GM12878 (cell line): Measurements from ENCODE around the gene COBLL1. TPM values are rescaled to one million over a fixed set of nuclear protein-coding genes. Genes with fewer than 3 reads are reported as not detected.

ENCODE experiments used
- ATAC-seq: fragments of 200-7000 bp; cut with Tn5 transposase; 3 replicates; pipeline ENCODE4 v1.9.1; 2020; ENCODE audit warnings: mild to moderate bottlenecking, moderate library complexity
- BruUV-seq: library from RNA; stranded (reverse); fragments of 400-500 nt; replicated peaks from 2 replicates; lab custom pipeline; 2021; lab: Mats Ljungman, UMichigan
- CTCF ChIA-PET: fragments of 300-600 bp; sonication (Branson Sonifier 250); formaldehyde crosslinking; extraction: SDS; loops from one replicate; lab custom pipeline; 2021; ENCODE audit warnings: inconsistent platforms; lab: Yijun Ruan, JAX
- POLR2A ChIA-PET: fragments of 350-600 bp; formaldehyde crosslinking; extraction: SDS; loops from one replicate; lab custom pipeline; 2021; ENCODE audit warnings: inconsistent platforms; lab: Charles Lee
- RAD21 ChIA-PET: fragments of 300-600 bp; sonication (Branson Sonifier 250); formaldehyde crosslinking; loops from one replicate; lab custom pipeline; 2023; ENCODE audit warnings: antibody characterized with exemption; ENCODE audit not compliant: unreplicated experiment; lab: Charles Lee
- SMC1A ChIA-PET: fragments of 300-600 bp; sonication (Branson Sonifier 250); formaldehyde crosslinking; loops from one replicate; lab custom pipeline; 2023; ENCODE audit not compliant: unreplicated experiment, uncharacterized antibody; lab: Charles Lee
- DNase-seq: peaks from one replicate; pipeline ENCODE4 v3.0.0-alpha.2; 2011; ENCODE audit warnings: low read depth, low spot score
- FAIRE-seq: peaks from 3 replicates; lab custom pipeline; 2011; peaks lifted over from hg19 to GRCh38; lab: Jason Lieb, UNC
- H2AFZ ChIP-seq: 2 replicates; pipeline ENCODE4 v1.6.0; 2011; ENCODE audit warnings: low read depth, low read length, control low read depth; ENCODE audit not compliant: control insufficient read depth
- H3K27ac ChIP-seq: 2 replicates; pipeline ENCODE4 v1.5.1; 2011; ENCODE audit warnings: control low read depth; ENCODE audit not compliant: control insufficient read depth, insufficient read depth
- H3K27me3 ChIP-seq, 2 experiments: replicated peaks in 1 of 2; 2 replicates each; pipeline versions ENCODE4 v1.6.0 to v1.6.1; 2011; ENCODE audit warnings: low read length in 1 of 2; ENCODE audit not compliant: control insufficient read depth in 2 of 2, insufficient read depth in 2 of 2
- H3K36me3 ChIP-seq, 2 experiments: 2 replicates each; pipeline ENCODE4 v1.5.1; 2011; ENCODE audit warnings: low read length in 1 of 2; ENCODE audit not compliant: control insufficient read depth in 2 of 2, insufficient read depth in 2 of 2
- H3K4me1 ChIP-seq: 2 replicates; pipeline ENCODE4 v1.6.1; 2011; ENCODE audit warnings: mild to moderate bottlenecking, low read length, moderate library complexity, mixed read lengths; ENCODE audit not compliant: control insufficient read depth, insufficient read depth
- H3K4me2 ChIP-seq: 2 replicates; pipeline ENCODE4 v1.6.0; 2011; ENCODE audit warnings: control low read depth; ENCODE audit not compliant: control insufficient read depth, insufficient read depth
- H3K4me3 ChIP-seq: fragments of 200-600 bp; sonication (generic); 2 replicates; pipeline ENCODE4 v1.5.1; 2016
- H3K79me2 ChIP-seq: 2 replicates; pipeline ENCODE4 v1.6.0; 2011; ENCODE audit warnings: low read length; ENCODE audit not compliant: control insufficient read depth, insufficient read depth
- H3K9ac ChIP-seq: 2 replicates; pipeline ENCODE4 v1.8.0; 2011; ENCODE audit warnings: low read length, control low read depth, mixed read lengths; ENCODE audit not compliant: control insufficient read depth, insufficient read depth
- H3K9me3 ChIP-seq: replicated peaks from 3 replicates; pipeline ENCODE4 v1.5.1; 2011; ENCODE audit warnings: mild to moderate bottlenecking, low read length; ENCODE audit not compliant: control insufficient read depth, insufficient read depth
- H4K20me1 ChIP-seq: 2 replicates; pipeline ENCODE4 v1.6.0; 2011; ENCODE audit not compliant: control insufficient read depth, insufficient read depth
- BRCA1 ChIP-seq: IDR thresholded peaks from 2 replicates; pipeline ENCODE4 v1.6.1; 2011; ENCODE audit warnings: low read depth, low read length, improper control_type of control experiment
- CHD4 ChIP-seq: fragments of 200-600 bp; sonication (generic); IDR thresholded peaks from 2 replicates; pipeline ENCODE4 v1.6.1; 2016; ENCODE audit warnings: mild to moderate bottlenecking
- EED ChIP-seq: sonication (generic); IDR thresholded peaks from 2 replicates; pipeline ENCODE4 v1.6.1; 2016; ENCODE audit warnings: antibody characterized with exemption, low read depth
- GABPA ChIP-seq: IDR thresholded peaks from 2 replicates; pipeline ENCODE4 v1.6.1; 2014; ENCODE audit warnings: antibody characterized with exemption, low read depth, mild to moderate bottlenecking, inconsistent platforms
- HCFC1 ChIP-seq: fragments of 150-350 bp; IDR thresholded peaks from 2 replicates; pipeline ENCODE4 v1.6.1; 2014; ENCODE audit warnings: low read length
- HDAC2 ChIP-seq: fragments of 200-600 bp; sonication (generic); IDR thresholded peaks from 2 replicates; pipeline ENCODE4 v1.6.1; 2017
- IKZF1 ChIP-seq: fragments of 450-650 bp; conservative IDR thresholded peaks from 2 replicates; pipeline ENCODE4 v1.6.1; 2017; ENCODE audit warnings: antibody characterized with exemption, mild to moderate bottlenecking
- NR2C2 ChIP-seq: IDR thresholded peaks from 2 replicates; pipeline ENCODE4 v1.6.1; 2011; ENCODE audit warnings: borderline replicate concordance, low read depth; ENCODE audit not compliant: control insufficient read depth, insufficient read length
- NR2F1 ChIP-seq: fragments of 450-650 bp; conservative IDR thresholded peaks from 2 replicates; pipeline ENCODE4 v1.6.1; 2017; ENCODE audit warnings: mild to moderate bottlenecking
- PAX8 ChIP-seq: fragments of 450-650 bp; IDR thresholded peaks from 2 replicates; pipeline ENCODE4 v1.6.1; 2017; ENCODE audit warnings: mild to moderate bottlenecking, moderate library complexity
- POLR2AphosphoS2 ChIP-seq: IDR thresholded peaks from 2 replicates; pipeline ENCODE4 v1.6.1; 2011; ENCODE audit warnings: low read depth, mild to moderate bottlenecking, low read length, improper control_type of control experiment, moderate library complexity
- RCOR1 ChIP-seq: conservative IDR thresholded peaks from 2 replicates; pipeline ENCODE4 v1.6.1; 2012; ENCODE audit warnings: low read depth, low read length, improper control_type of control experiment
- SMARCA5 ChIP-seq: fragments of 450-650 bp; IDR thresholded peaks from 2 replicates; pipeline ENCODE4 v1.6.1; 2017; ENCODE audit warnings: mild to moderate bottlenecking
- STAT3 ChIP-seq: IDR thresholded peaks from 2 replicates; pipeline ENCODE4 v1.6.1; 2011; ENCODE audit warnings: low read depth, low read length, improper control_type of control experiment
- ZNF274 ChIP-seq: IDR thresholded peaks from one replicate; pipeline ENCODE4 v1.8.0; 2011; ENCODE audit not compliant: insufficient read length, insufficient read depth
- WGBS: methylation state at CpG from one replicate; pipeline ENCODE4 v1.1.6; 2016; ENCODE audit warnings: low lambda C conversion rate; ENCODE audit not compliant: insufficient replicate concordance, insufficient coverage; ENCODE audit errors: missing lambda C conversion rate; 5-methylcytosine and 5-hydroxymethylcytosine counted together
- in situ Hi-C: fragments of 300-500 bp; cut with MboI; formaldehyde crosslinking; loops from 9 replicates; pipeline ENCODE4 v1.14.3; 2018; ENCODE audit warnings: mixed read lengths
- intact Hi-C: fragments of 100-400 bp; cut with micrococcal nuclease; formaldehyde crosslinking; loops from one replicate; pipeline ENCODE4 v1.14.2; 2022; ENCODE audit not compliant: unreplicated experiment
- polyA plus RNA-seq, 11 experiments: library from polyadenylated mRNA; depleted of rRNA in 4 of 11; unstranded in 6 of 11; stranded (reverse) in 5 of 11; fragments of >200 nt; fragmentation: Nextera tagmentation in 4 of 11; fragmentation: Illumina TruSeq in 1 of 11; extraction: Ambion mirVana in 4 of 11; extraction: Trizol in 1 of 11; gene quantifications; 1 replicate in 1 of 11; 2 replicates in 10 of 11; pipeline versions ENCODE4 v1.2.1 to v1.2.3, GENCODE V29; 2011 to 2016; ENCODE audit warnings: inconsistent platforms in 2 of 11, missing spikeins in 2 of 11, low read depth in 1 of 11
- total RNA-seq, 4 experiments: library from RNA; depleted of rRNA in 3 of 4; stranded (reverse); fragments of >200 nt in 3 of 4; fragmentation: Illumina TruSeq in 1 of 4; extraction: Trizol in 1 of 4; gene quantifications; 2 replicates each; pipeline versions ENCODE4 v1.2.1 to v1.2.3, GENCODE V29; 2013 to 2021
- TF ChIP-seq, protein P1 (sequence below): fragments of 450-650 bp; IDR thresholded peaks from 2 replicates; pipeline ENCODE4 v1.6.1; 2017; ENCODE audit warnings: low read depth, mild to moderate bottlenecking, moderate library complexity
- TF ChIP-seq, protein P2 (sequence below): fragments of 150-350 bp; IDR thresholded peaks from 2 replicates; pipeline ENCODE4 v1.6.1; 2016; ENCODE audit warnings: low read depth, low read length
- TF ChIP-seq, protein P3 (sequence below): IDR thresholded peaks from 2 replicates; pipeline ENCODE4 v1.6.1; 2012; ENCODE audit warnings: low read depth, low read length, improper control_type of control experiment

Gene COBLL1
- total and polyA plus RNA-seq, 10 of the 15 experiments (the other 5 are each of a cell fraction or from before 2014, with no cell fraction given): 0.46 TPM; not detected in 9

DNA sequence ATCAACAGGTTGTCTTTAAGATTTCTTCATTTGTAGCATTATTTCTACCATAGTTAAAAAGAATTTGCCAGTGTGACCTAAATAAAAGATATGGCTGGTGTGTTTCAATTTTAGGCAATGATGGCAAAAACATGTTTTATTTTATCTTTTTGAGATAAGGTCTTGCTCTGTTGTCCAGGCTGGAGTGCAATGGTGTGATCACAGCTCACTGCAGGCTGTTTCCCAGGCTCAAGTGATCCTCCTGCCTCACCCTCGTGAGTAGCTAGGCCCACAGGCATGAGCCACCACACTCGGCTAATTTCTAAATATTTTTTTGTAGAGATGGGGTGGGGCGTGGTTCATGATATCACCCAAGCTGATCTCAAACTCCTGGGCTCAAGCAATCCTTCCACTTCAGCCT, 47.0 kb upstream of the COBLL1 start:
- RAD21 ChIA-PET: no interaction called here
- no peak for ATAC-seq
- CTCF ChIA-PET: interaction anchor here (1.1 kb wide), 1 partner anchor 21 kb away, joined by 3 read pairs; no protein-coding TSS in a partner anchor

More for the DNA sequence above, 47.0 kb upstream of the COBLL1 start:
- ChIA-PET SMC1A (interaction anchor here (0.8 kb wide), 1 partner anchor 72 kb away, joined by 3 read pairs; no protein-coding TSS in a partner anchor), POLR2A (interaction anchor here (0.7 kb wide), 1 partner anchor 1695 kb away, joined by 3 read pairs; no protein-coding TSS in a partner anchor)
- Histone ChIP-seq H3K4me2 (no peak overlapping the region), H3K9ac (no peak overlapping the region), H3K9me3 (no peaks in the 10 kb centered on the region), H3K36me3 (no peaks in the 10 kb centered on the region), H4K20me1 (no peaks in the 10 kb centered on the region), H3K4me3 (no peak overlapping the region), H2AFZ (no peak overlapping the region), H3K27me3 (no peaks in the 10 kb centered on the region), H3K79me2 (no peaks in the 10 kb centered on the region), H3K4me1 (no peaks in the 10 kb centered on the region), H3K27ac (no peak overlapping the region)
- DNase-seq (no peak), FAIRE-seq (no peak)
- TF ChIP-seq PAX8 (no peak), NR2F1 (no peak), BRCA1 (no peak), HDAC2 (no peak), STAT3 (no peak), IKZF1 (no peak), EED (no peak), ZNF274 (no peak), HCFC1 (no peak), POLR2AphosphoS2 (no peak), RCOR1 (no peak), NR2C2 (no peak), CHD4 (no peak), SMARCA5 (no peak), GABPA (no peak)
- TF ChIP-seq, protein P1, sequence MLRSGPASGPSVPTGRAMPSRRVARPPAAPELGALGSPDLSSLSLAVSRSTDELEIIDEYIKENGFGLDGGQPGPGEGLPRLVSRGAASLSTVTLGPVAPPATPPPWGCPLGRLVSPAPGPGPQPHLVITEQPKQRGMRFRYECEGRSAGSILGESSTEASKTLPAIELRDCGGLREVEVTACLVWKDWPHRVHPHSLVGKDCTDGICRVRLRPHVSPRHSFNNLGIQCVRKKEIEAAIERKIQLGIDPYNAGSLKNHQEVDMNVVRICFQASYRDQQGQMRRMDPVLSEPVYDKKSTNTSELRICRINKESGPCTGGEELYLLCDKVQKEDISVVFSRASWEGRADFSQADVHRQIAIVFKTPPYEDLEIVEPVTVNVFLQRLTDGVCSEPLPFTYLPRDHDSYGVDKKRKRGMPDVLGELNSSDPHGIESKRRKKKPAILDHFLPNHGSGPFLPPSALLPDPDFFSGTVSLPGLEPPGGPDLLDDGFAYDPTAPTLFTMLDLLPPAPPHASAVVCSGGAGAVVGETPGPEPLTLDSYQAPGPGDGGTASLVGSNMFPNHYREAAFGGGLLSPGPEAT: no peak
- TF ChIP-seq, protein P2, sequence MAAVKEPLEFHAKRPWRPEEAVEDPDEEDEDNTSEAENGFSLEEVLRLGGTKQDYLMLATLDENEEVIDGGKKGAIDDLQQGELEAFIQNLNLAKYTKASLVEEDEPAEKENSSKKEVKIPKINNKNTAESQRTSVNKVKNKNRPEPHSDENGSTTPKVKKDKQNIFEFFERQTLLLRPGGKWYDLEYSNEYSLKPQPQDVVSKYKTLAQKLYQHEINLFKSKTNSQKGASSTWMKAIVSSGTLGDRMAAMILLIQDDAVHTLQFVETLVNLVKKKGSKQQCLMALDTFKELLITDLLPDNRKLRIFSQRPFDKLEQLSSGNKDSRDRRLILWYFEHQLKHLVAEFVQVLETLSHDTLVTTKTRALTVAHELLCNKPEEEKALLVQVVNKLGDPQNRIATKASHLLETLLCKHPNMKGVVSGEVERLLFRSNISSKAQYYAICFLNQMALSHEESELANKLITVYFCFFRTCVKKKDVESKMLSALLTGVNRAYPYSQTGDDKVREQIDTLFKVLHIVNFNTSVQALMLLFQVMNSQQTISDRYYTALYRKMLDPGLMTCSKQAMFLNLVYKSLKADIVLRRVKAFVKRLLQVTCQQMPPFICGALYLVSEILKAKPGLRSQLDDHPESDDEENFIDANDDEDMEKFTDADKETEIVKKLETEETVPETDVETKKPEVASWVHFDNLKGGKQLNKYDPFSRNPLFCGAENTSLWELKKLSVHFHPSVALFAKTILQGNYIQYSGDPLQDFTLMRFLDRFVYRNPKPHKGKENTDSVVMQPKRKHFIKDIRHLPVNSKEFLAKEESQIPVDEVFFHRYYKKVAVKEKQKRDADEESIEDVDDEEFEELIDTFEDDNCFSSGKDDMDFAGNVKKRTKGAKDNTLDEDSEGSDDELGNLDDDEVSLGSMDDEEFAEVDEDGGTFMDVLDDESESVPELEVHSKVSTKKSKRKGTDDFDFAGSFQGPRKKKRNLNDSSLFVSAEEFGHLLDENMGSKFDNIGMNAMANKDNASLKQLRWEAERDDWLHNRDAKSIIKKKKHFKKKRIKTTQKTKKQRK: no peak
- TF ChIP-seq, protein P3, sequence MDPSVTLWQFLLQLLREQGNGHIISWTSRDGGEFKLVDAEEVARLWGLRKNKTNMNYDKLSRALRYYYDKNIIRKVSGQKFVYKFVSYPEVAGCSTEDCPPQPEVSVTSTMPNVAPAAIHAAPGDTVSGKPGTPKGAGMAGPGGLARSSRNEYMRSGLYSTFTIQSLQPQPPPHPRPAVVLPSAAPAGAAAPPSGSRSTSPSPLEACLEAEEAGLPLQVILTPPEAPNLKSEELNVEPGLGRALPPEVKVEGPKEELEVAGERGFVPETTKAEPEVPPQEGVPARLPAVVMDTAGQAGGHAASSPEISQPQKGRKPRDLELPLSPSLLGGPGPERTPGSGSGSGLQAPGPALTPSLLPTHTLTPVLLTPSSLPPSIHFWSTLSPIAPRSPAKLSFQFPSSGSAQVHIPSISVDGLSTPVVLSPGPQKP: no peak
- WGBS: 25% methylated on average over 3 of the region's 3 CpGs
- BruUV-seq: no TSS peak
- in situ Hi-C loops (no loop called here), intact Hi-C loops (no loop called here)
